WTC11 (cell line): ENCODE measurements around the gene ESYT2. TPM values are rescaled to one million over a fixed set of nuclear protein-coding genes. Genes with fewer than 3 reads are reported as not detected.

Experiments used
- ATAC-seq: fragments of 200-7000 bp; cut with Tn5 transposase; 2 replicates; pipeline ENCODE4 v1.10.0; 2021; ENCODE audit warnings: mild to moderate bottlenecking, moderate library complexity
- CTCF ChIA-PET: fragments of 300-600 bp; sonication (Branson Sonifier 250); formaldehyde crosslinking; loops from one replicate; lab custom pipeline; 2021; ENCODE audit warnings: antibody characterized with exemption; lab: Charles Lee
- POLR2A ChIA-PET: fragments of 350-600 bp; sonication (Branson Sonifier 250); formaldehyde crosslinking; loops from one replicate; lab custom pipeline; 2021; ENCODE audit warnings: antibody characterized with exemption; lab: Charles Lee
- DNase-seq: peaks from one replicate; pipeline ENCODE4 v3.0.0; 2021; ENCODE audit warnings: low spot score
- H3K27ac Mint-ChIP-seq: 2 replicates; pipeline ENCODE4 v1.8.0; 2021; ENCODE audit warnings: mixed read lengths
- H3K27me3 Mint-ChIP-seq: 2 replicates; pipeline ENCODE4 v1.8.0; 2021; ENCODE audit warnings: low read depth, mild to moderate bottlenecking, moderate library complexity, mixed read lengths
- H3K36me3 Mint-ChIP-seq: 2 replicates; pipeline ENCODE4 v1.8.0; 2021; ENCODE audit warnings: mixed read lengths
- H3K4me1 Mint-ChIP-seq: 2 replicates; pipeline ENCODE4 v1.8.0; 2022; ENCODE audit warnings: mixed read lengths
- H3K4me3 Mint-ChIP-seq: 2 replicates; pipeline ENCODE4 v1.8.0; 2021; ENCODE audit warnings: mild to moderate bottlenecking, moderate library complexity, mixed read lengths
- H3K9me3 Mint-ChIP-seq: 2 replicates; pipeline ENCODE4 v1.8.0; 2021; ENCODE audit warnings: mixed read lengths
- CREM ChIP-seq: sonication (generic); formaldehyde crosslinking; IDR thresholded peaks from 2 replicates; pipeline ENCODE4 v1.8.1; 2022; ENCODE audit warnings: mild to moderate bottlenecking, missing genetic modification reagents, moderate library complexity
- ESRRA ChIP-seq: sonication (generic); formaldehyde crosslinking; IDR thresholded peaks from 2 replicates; pipeline ENCODE4 v1.8.1; 2022; ENCODE audit warnings: mild to moderate bottlenecking, missing genetic modification reagents, borderline replicate concordance
- ETV6 ChIP-seq: sonication (generic); formaldehyde crosslinking; IDR thresholded peaks from 2 replicates; pipeline ENCODE4 v1.8.1; 2022; ENCODE audit warnings: mild to moderate bottlenecking, missing genetic modification reagents
- FOXJ3 ChIP-seq: sonication (generic); formaldehyde crosslinking; IDR thresholded peaks from 2 replicates; pipeline ENCODE4 v1.9.0; 2021; ENCODE audit warnings: missing genetic modification reagents, mild to moderate bottlenecking, borderline replicate concordance
- FOXK1 ChIP-seq: sonication (generic); formaldehyde crosslinking; IDR thresholded peaks from 2 replicates; pipeline ENCODE4 v1.8.0; 2022; ENCODE audit warnings: mild to moderate bottlenecking, moderate library complexity, missing genetic modification reagents
- FOXP1 ChIP-seq: sonication (generic); formaldehyde crosslinking; IDR thresholded peaks from 2 replicates; pipeline ENCODE4 v1.8.0; 2022; ENCODE audit warnings: missing genetic modification reagents, mild to moderate bottlenecking, moderate library complexity, borderline replicate concordance
- GRHL2 ChIP-seq: fragments of 250-450 bp; sonication (Bioruptor Pico); IDR thresholded peaks from 2 replicates; pipeline ENCODE4 v1.8.0; 2022; ENCODE audit warnings: mild to moderate bottlenecking, moderate library complexity; ENCODE audit not compliant: insufficient replicate concordance, severe bottlenecking
- GTF2I ChIP-seq: fragments of 250-450 bp; sonication (Bioruptor Pico); conservative IDR thresholded peaks from 2 replicates; pipeline ENCODE4 v1.4.0; 2021; ENCODE audit warnings: mild to moderate bottlenecking
- HMGA2 ChIP-seq: fragments of 250-450 bp; sonication (Bioruptor Pico); IDR thresholded peaks from 2 replicates; pipeline ENCODE4 v1.4.0; 2021; ENCODE audit warnings: mild to moderate bottlenecking, moderate library complexity
- JAZF1 ChIP-seq: fragments of 250-450 bp; sonication (Bioruptor Pico); IDR thresholded peaks from 2 replicates; pipeline ENCODE4 v1.9.0; 2021; ENCODE audit warnings: moderate library complexity, mild to moderate bottlenecking, inconsistent platforms
- JUN ChIP-seq: sonication (generic); formaldehyde crosslinking; IDR thresholded peaks from 2 replicates; pipeline ENCODE4 v1.8.0; 2023; ENCODE audit warnings: mild to moderate bottlenecking, missing genetic modification reagents
- KAT7 ChIP-seq: sonication (generic); formaldehyde crosslinking; IDR thresholded peaks from 2 replicates; pipeline ENCODE4 v1.8.1; 2023; ENCODE audit warnings: missing genetic modification reagents, mild to moderate bottlenecking, borderline replicate concordance
- MXD4 ChIP-seq: fragments of 250-450 bp; sonication (Bioruptor Pico); IDR thresholded peaks from 2 replicates; pipeline ENCODE4 v1.8.0; 2021; ENCODE audit warnings: mild to moderate bottlenecking, moderate library complexity, borderline replicate concordance
- NFATC4 ChIP-seq: fragments of 250-450 bp; sonication (Bioruptor Pico); IDR thresholded peaks from 2 replicates; pipeline ENCODE4 v1.9.0; 2021; ENCODE audit warnings: mild to moderate bottlenecking
- NFYB ChIP-seq: sonication (generic); formaldehyde crosslinking; conservative IDR thresholded peaks from 2 replicates; pipeline ENCODE4 v1.8.0; 2022; ENCODE audit warnings: low read depth, missing genetic modification reagents
- NR2C2 ChIP-seq: sonication (generic); formaldehyde crosslinking; IDR thresholded peaks from 2 replicates; pipeline ENCODE4 v1.8.0; 2022; ENCODE audit warnings: mild to moderate bottlenecking, missing genetic modification reagents
- RORB ChIP-seq: fragments of 250-450 bp; sonication (Bioruptor Pico); IDR thresholded peaks from 2 replicates; pipeline ENCODE4 v1.9.0; 2021; ENCODE audit warnings: mild to moderate bottlenecking
- SOX15 ChIP-seq: fragments of 250-450 bp; sonication (Bioruptor Pico); IDR thresholded peaks from 2 replicates; pipeline ENCODE4 v1.9.0; 2021; ENCODE audit warnings: mild to moderate bottlenecking
- ZBTB21 ChIP-seq: sonication (generic); formaldehyde crosslinking; IDR thresholded peaks from 2 replicates; pipeline ENCODE4 v1.8.1; 2023; ENCODE audit warnings: mild to moderate bottlenecking, missing genetic modification reagents, borderline replicate concordance
- ZNF219 ChIP-seq: sonication (generic); formaldehyde crosslinking; IDR thresholded peaks from 2 replicates; pipeline ENCODE4 v1.8.0; 2023; ENCODE audit warnings: missing genetic modification reagents, mild to moderate bottlenecking, borderline replicate concordance
- ZNF263 ChIP-seq: sonication (generic); formaldehyde crosslinking; IDR thresholded peaks from 2 replicates; pipeline ENCODE4 v1.8.1; 2022; ENCODE audit warnings: low read depth, mild to moderate bottlenecking, moderate library complexity, missing genetic modification reagents
- ZNF512 ChIP-seq: sonication (generic); formaldehyde crosslinking; IDR thresholded peaks from 2 replicates; pipeline ENCODE4 v1.8.1; 2022; ENCODE audit warnings: missing genetic modification reagents, borderline replicate concordance
- ZNF671 ChIP-seq: fragments of 250-450 bp; sonication (Bioruptor Pico); IDR thresholded peaks from 2 replicates; pipeline ENCODE4 v1.8.0; 2021; ENCODE audit warnings: mild to moderate bottlenecking
- total RNA-seq: library from RNA; stranded (reverse); gene quantifications from 3 replicates; pipeline ENCODE4 v1.2.3, GENCODE V29; 2021
- TF ChIP-seq, protein P1 (sequence below): sonication (generic); formaldehyde crosslinking; IDR thresholded peaks from 2 replicates; pipeline ENCODE4 v1.8.1; 2022; ENCODE audit warnings: mild to moderate bottlenecking, moderate library complexity, missing genetic modification reagents
- TF ChIP-seq, protein P2 (sequence below): sonication (generic); formaldehyde crosslinking; conservative IDR thresholded peaks from 2 replicates; pipeline ENCODE4 v1.8.1; 2022; ENCODE audit warnings: mild to moderate bottlenecking, missing genetic modification reagents
- TF ChIP-seq, protein P3 (sequence below): sonication (generic); formaldehyde crosslinking; IDR thresholded peaks from 2 replicates; pipeline ENCODE4 v1.8.1; 2023; ENCODE audit warnings: mild to moderate bottlenecking, missing genetic modification reagents, moderate library complexity
- TF ChIP-seq, protein P4 (sequence below): sonication (generic); formaldehyde crosslinking; IDR thresholded peaks from 2 replicates; pipeline ENCODE4 v1.8.0; 2022; ENCODE audit warnings: mild to moderate bottlenecking, missing genetic modification reagents

Gene ESYT2
- total RNA-seq, 1 experiment from 2014 or later, result 45.1 TPM

DNA sequence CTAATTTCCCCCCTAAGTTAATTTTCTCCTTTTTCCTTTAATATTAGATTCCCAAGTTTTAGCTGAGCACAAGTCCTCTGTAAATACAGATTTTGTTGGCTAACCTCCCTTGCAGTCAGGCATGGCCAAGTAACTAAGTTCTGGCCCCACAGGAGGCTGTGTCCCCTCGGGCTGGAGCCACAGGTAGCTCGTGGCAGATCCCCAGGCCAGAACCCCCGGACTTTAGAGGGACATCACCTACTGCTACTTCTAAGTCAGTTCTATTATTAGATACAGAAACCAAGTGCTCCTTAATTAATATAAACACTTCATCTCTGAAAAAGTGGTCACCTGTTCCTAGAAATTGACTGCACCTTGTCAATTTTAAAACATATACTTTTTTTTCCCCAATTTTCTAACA, 78.6 kb downstream of the ESYT2 start:
- Mint-ChIP-seq H3K4me3 (no peak overlapping the region), H3K36me3 (peaks cover 41% of the 10 kb centered on the region), H3K9me3 (no peaks in the 10 kb centered on the region), H3K27ac (no peak overlapping the region), H3K27me3 (no peaks in the 10 kb centered on the region), H3K4me1 (no peaks in the 10 kb centered on the region)
- no peak for DNase-seq
- TF ChIP-seq ZBTB21 (no peak), ESRRA (CRISPR knock-in tag) (no peak), ZNF219 (CRISPR knock-in tag) (no peak), GTF2I (CRISPR knock-in tag) (no peak), CREM (no peak), KAT7 (no peak), JUN (CRISPR knock-in tag) (no peak), NR2C2 (CRISPR knock-in tag) (no peak), ZNF263 (CRISPR knock-in tag) (no peak), RORB (CRISPR knock-in tag) (no peak), JAZF1 (no peak)
- TF ChIP-seq, protein P1, sequence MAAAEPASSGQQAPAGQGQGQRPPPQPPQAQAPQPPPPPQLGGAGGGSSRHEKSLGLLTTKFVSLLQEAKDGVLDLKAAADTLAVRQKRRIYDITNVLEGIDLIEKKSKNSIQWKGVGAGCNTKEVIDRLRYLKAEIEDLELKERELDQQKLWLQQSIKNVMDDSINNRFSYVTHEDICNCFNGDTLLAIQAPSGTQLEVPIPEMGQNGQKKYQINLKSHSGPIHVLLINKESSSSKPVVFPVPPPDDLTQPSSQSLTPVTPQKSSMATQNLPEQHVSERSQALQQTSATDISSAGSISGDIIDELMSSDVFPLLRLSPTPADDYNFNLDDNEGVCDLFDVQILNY (CRISPR knock-in tag), result no peak
- TF ChIP-seq, protein P2, sequence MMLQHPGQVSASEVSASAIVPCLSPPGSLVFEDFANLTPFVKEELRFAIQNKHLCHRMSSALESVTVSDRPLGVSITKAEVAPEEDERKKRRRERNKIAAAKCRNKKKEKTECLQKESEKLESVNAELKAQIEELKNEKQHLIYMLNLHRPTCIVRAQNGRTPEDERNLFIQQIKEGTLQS, result no peak
- TF ChIP-seq, protein P3, sequence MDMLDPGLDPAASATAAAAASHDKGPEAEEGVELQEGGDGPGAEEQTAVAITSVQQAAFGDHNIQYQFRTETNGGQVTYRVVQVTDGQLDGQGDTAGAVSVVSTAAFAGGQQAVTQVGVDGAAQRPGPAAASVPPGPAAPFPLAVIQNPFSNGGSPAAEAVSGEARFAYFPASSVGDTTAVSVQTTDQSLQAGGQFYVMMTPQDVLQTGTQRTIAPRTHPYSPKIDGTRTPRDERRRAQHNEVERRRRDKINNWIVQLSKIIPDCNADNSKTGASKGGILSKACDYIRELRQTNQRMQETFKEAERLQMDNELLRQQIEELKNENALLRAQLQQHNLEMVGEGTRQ (CRISPR knock-in tag), result no peak
- CTCF ChIA-PET, result no interaction called here
- POLR2A ChIA-PET, result no interaction called here
- no peak for ATAC-seq

- ATAC-seq (no peak), DNase-seq (no peak)
- no peak for TF ChIP-seq NR2C2 (CRISPR knock-in tag)
- no peak for TF ChIP-seq ZBTB21
- TF ChIP-seq NFYB (CRISPR knock-in tag), result no peak
- TF ChIP-seq FOXP1, result no peak
- TF ChIP-seq SOX15 (CRISPR knock-in tag), result no peak
- no peak for TF ChIP-seq ETV6 (CRISPR knock-in tag)
- no peaks in the 10 kb centered on the region for H3K9me3 Mint-ChIP-seq
- CTCF ChIA-PET, result no interaction called here
- peaks cover 40% of the 10 kb centered on the region for H3K36me3 Mint-ChIP-seq
- H3K27me3 Mint-ChIP-seq, result no peaks in the 10 kb centered on the region
- no peak overlapping the region for H3K27ac Mint-ChIP-seq
- POLR2A ChIA-PET, result no interaction called here
- H3K4me3 Mint-ChIP-seq, result no peak overlapping the region
- no peaks in the 10 kb centered on the region for H3K4me1 Mint-ChIP-seq
These were observed 79.9 kb downstream of the ESYT2 start for GRCh38 chr7:158749396-158749795.

- CTCF ChIA-PET, result no interaction called here
- Mint-ChIP-seq H3K4me1 (no peaks in the 10 kb centered on the region), H3K4me3 (no peak overlapping the region), H3K9me3 (no peaks in the 10 kb centered on the region), H3K27me3 (no peaks in the 10 kb centered on the region; the same call in 1 of the 2 replicates), H3K27ac (no peak overlapping the region), H3K36me3 (peaks cover 48% of the 10 kb centered on the region)
- POLR2A ChIA-PET, result no interaction called here
- ATAC-seq, result no peak
- TF ChIP-seq HMGA2 (CRISPR knock-in tag) (no peak), ZNF671 (CRISPR knock-in tag) (no peak), FOXJ3 (CRISPR knock-in tag) (no peak), ZNF512 (CRISPR knock-in tag) (no peak), NFATC4 (CRISPR knock-in tag) (no peak), FOXK1 (CRISPR knock-in tag) (no peak), MXD4 (CRISPR knock-in tag) (no peak), JUN (CRISPR knock-in tag) (no peak), GRHL2 (CRISPR knock-in tag) (no peak)
- TF ChIP-seq, protein P4, sequence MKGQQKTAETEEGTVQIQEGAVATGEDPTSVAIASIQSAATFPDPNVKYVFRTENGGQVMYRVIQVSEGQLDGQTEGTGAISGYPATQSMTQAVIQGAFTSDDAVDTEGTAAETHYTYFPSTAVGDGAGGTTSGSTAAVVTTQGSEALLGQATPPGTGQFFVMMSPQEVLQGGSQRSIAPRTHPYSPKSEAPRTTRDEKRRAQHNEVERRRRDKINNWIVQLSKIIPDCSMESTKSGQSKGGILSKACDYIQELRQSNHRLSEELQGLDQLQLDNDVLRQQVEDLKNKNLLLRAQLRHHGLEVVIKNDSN, result no peak
- TF ChIP-seq, protein P3 (CRISPR knock-in tag), result no peak
- no peak for DNase-seq
These were observed 81.0 kb downstream of the ESYT2 start for GRCh38 chr7:158748335-158748734.
